GM12892 (cell line): ENCODE measurements around the gene RAB44.
"Not testable (repeated sequence)": the region's sequence is repeated elsewhere in the genome, so short reads cannot be mapped to it uniquely, and the experiment has no call there.

Source experiments
- POLR2A ChIP-seq: IDR thresholded peaks from 2 replicates; pipeline ENCODE4 v1.6.1; 2011; ENCODE audit warnings: low read depth, low read length, control low read depth
- POLR2AphosphoS5 ChIP-seq: IDR thresholded peaks from 2 replicates; pipeline ENCODE4 v1.6.1; 2011; ENCODE audit warnings: low read depth, low read length, control low read depth
- TAF1 ChIP-seq: IDR thresholded peaks from 2 replicates; pipeline ENCODE4 v1.6.1; 2011; ENCODE audit warnings: low read depth, mild to moderate bottlenecking, control low read depth, low read length, borderline replicate concordance

GRCh38 chr6:36723992-36724391 is 26.4 kb downstream of the RAB44 start:
- not testable (repeated sequence) for TF ChIP-seq POLR2A, TAF1, POLR2AphosphoS5
